ENCODE measurements around the gene BNC2.

The BNC2 gene

GRCh38 chr9:16434526-16434925 lies 435.9 kb downstream of the BNC2 start:
- no peak for DNase-seq

- DNase-seq = no peak
These were observed 437.0 kb downstream of the BNC2 start for GRCh38 chr9:16433494-16433893.

GRCh38 chr9:16431666-16432392 lies 438.6 kb downstream of the BNC2 start:
- DNase-seq = no peak

- no peak for DNase-seq
These were observed 440.8 kb downstream of the BNC2 start for GRCh38 chr9:16429671-16430070.

GRCh38 chr9:16427873-16428427 lies 442.5 kb downstream of the BNC2 start:
- no peak for DNase-seq

GRCh38 chr9:16426716-16427115 lies 443.8 kb downstream of the BNC2 start:
- DNase-seq = no peak

GRCh38 chr9:16425562-16426231 lies 444.8 kb downstream of the BNC2 start:
- no peak for DNase-seq

GRCh38 chr9:16422114-16422513 lies 448.4 kb downstream of the BNC2 start:
- DNase-seq = no peak

- DNase-seq = no peak
These were observed 448.9 kb downstream of the BNC2 start for GRCh38 chr9:16421532-16421931.

GRCh38 chr9:16419124-16419523 lies 451.3 kb downstream of the BNC2 start:
- DNase-seq = no peak

- DNase-seq = no peak
These were observed 451.7 kb downstream of the BNC2 start for GRCh38 chr9:16418721-16419120.

GRCh38 chr9:16417749-16418148 lies 452.7 kb downstream of the BNC2 start:
- no peak for DNase-seq

GRCh38 chr9:16417161-16417560 lies 453.3 kb downstream of the BNC2 start:
- DNase-seq = no peak

- DNase-seq = no peak
These were observed 456.0 kb downstream of the BNC2 start for GRCh38 chr9:16414451-16414850.

GRCh38 chr9:16413509-16414016 lies 456.9 kb downstream of the BNC2 start:
- DNase-seq = no peak

GRCh38 chr9:16412740-16413139 lies 457.7 kb downstream of the BNC2 start:
- no peak for DNase-seq

- DNase-seq = no peak
These were observed 459.2 kb downstream of the BNC2 start for GRCh38 chr9:16411311-16411710.

- no peak for DNase-seq
These were observed 459.7 kb downstream of the BNC2 start for GRCh38 chr9:16410601-16411280.

GRCh38 chr9:16407617-16408016 lies 462.9 kb downstream of the BNC2 start:
- DNase-seq = no peak

GRCh38 chr9:16406526-16407225 lies 463.8 kb downstream of the BNC2 start:
- no peak for DNase-seq

GRCh38 chr9:16405421-16405820 lies 465.0 kb downstream of the BNC2 start:
- DNase-seq = no peak

- DNase-seq = no peak
These were observed 468.8 kb downstream of the BNC2 start for GRCh38 chr9:16401701-16402100.

- no peak for DNase-seq
These were observed 471.8 kb downstream of the BNC2 start for GRCh38 chr9:16398691-16399090.

Data from stimulated activated CD8-positive, alpha-beta memory T cell treated with anti-CD3 and anti-CD28 coated beads, Interleukin-4, amount 100 ng/mL, for 48 hours (primary cell).